ENCODE data around the gene ELMO3. TPM values are rescaled to one million over a fixed set of nuclear protein-coding genes. Genes with fewer than 3 reads are reported as not detected.

Gene ELMO3
- total and polyA plus RNA-seq, 2 donors (not counting 1 experiment from before 2014, with no cell fraction given) = 0.33 to 0.36 TPM

- H3K9ac ChIP-seq (ENCODE audit: insufficient read depth, low read length) = peak overlapping the region; percentile 76
- H2AFZ ChIP-seq (ENCODE audit: low read length) = no peak overlapping the region
- peaks cover 3% of the 10 kb centered on the region for H3K36me3 ChIP-seq (ENCODE audit: control insufficient read depth, insufficient read depth, low read length)
- H3K9me3 ChIP-seq (ENCODE audit: control insufficient read depth, insufficient read depth, low read depth, low read length) = no peaks in the 10 kb centered on the region
- no peak for DNase-seq (ENCODE audit: low read depth in 2 of 2)
- no peaks in the 10 kb centered on the region for H3K27me3 ChIP-seq (ENCODE audit: control insufficient read depth, insufficient read depth, low read length)
- peaks cover 58% of the 10 kb centered on the region for H3K4me1 ChIP-seq (ENCODE audit: control insufficient read depth, extremely low read depth, insufficient read depth, low read length)
- peaks cover 29% of the 10 kb centered on the region for H3K79me2 ChIP-seq (ENCODE audit: control insufficient read depth, insufficient read depth, low read length)
- peak overlapping the region; percentile 85 for H3K27ac ChIP-seq (ENCODE audit: insufficient read depth, low read length)
- peak overlapping the region; percentile 89 for H3K4me2 ChIP-seq (ENCODE audit: extremely low read depth, insufficient read depth, low read length)
- H4K20me1 ChIP-seq (ENCODE audit: control insufficient read depth, extremely low read depth, insufficient read depth, low read length) = no peaks in the 10 kb centered on the region
- peak overlapping the region; percentile 79 to 90 (median 87) for H3K4me3 ChIP-seq (replicated peaks in 1 of 4; ENCODE audit: control extremely low read depth in 1 of 4, insufficient read depth in 1 of 4, low read depth in 3 of 4, low read length in 4 of 4)
- TF ChIP-seq EZH2 (IDR thresholded peaks at IDR 0.05; ENCODE audit: low read length, missing control alignments) = no peak
- TF ChIP-seq CTCF (conservative IDR thresholded peaks at IDR 0.05 in 1 of 2, IDR thresholded peaks at IDR 0.05 in 1 of 2; ENCODE audit: low read depth in 1 of 2, low read length in 2 of 2) = no peak
Observed at GRCh38 chr16:67245674-67246080, 46.7 kb downstream of the ELMO3 start.

GRCh38 chr16:67246081-67246755 lies 47.3 kb downstream of the ELMO3 start:
- H3K79me2 ChIP-seq (ENCODE audit: control insufficient read depth, insufficient read depth, low read length) = peaks cover 28% of the 10 kb centered on the region
- peak overlapping the region; percentile 89 for H3K4me2 ChIP-seq (ENCODE audit: extremely low read depth, insufficient read depth, low read length)
- H3K9me3 ChIP-seq (ENCODE audit: control insufficient read depth, insufficient read depth, low read depth, low read length) = no peaks in the 10 kb centered on the region
- peak; percentile 27 to 38 for TF ChIP-seq CTCF (conservative IDR thresholded peaks at IDR 0.05 in 1 of 2, IDR thresholded peaks at IDR 0.05 in 1 of 2; ENCODE audit: low read depth in 1 of 2, low read length in 2 of 2)
- TF ChIP-seq EZH2 (IDR thresholded peaks at IDR 0.05; ENCODE audit: low read length, missing control alignments) = no peak
- H3K4me1 ChIP-seq (ENCODE audit: control insufficient read depth, extremely low read depth, insufficient read depth, low read length) = peaks cover 53% of the 10 kb centered on the region
- H3K36me3 ChIP-seq (ENCODE audit: control insufficient read depth, insufficient read depth, low read length) = peaks cover 3% of the 10 kb centered on the region
- peak overlapping the region; percentile 79 to 90 (median 87) for H3K4me3 ChIP-seq (replicated peaks in 1 of 4; ENCODE audit: control extremely low read depth in 1 of 4, insufficient read depth in 1 of 4, low read depth in 3 of 4, low read length in 4 of 4)
- DNase-seq (ENCODE audit: low read depth in 2 of 2) = peak; percentile 88 to 90
- no peaks in the 10 kb centered on the region for H4K20me1 ChIP-seq (ENCODE audit: control insufficient read depth, extremely low read depth, insufficient read depth, low read length)
- peak overlapping the region; percentile 39 for H2AFZ ChIP-seq (ENCODE audit: low read length)
- H3K27ac ChIP-seq (ENCODE audit: insufficient read depth, low read length) = peak overlapping the region; percentile 85
- peak overlapping the region; percentile 76 for H3K9ac ChIP-seq (ENCODE audit: insufficient read depth, low read length)
- no peaks in the 10 kb centered on the region for H3K27me3 ChIP-seq (ENCODE audit: control insufficient read depth, insufficient read depth, low read length)

- DNase-seq (ENCODE audit: low read depth in 2 of 2) = no peak
- Histone ChIP-seq H2AFZ (ENCODE audit: low read length) (no peak overlapping the region), H3K4me2 (ENCODE audit: extremely low read depth, insufficient read depth, low read length) (peak overlapping the region; percentile 89), H4K20me1 (ENCODE audit: control insufficient read depth, extremely low read depth, insufficient read depth, low read length) (no peaks in the 10 kb centered on the region), H3K4me1 (ENCODE audit: control insufficient read depth, extremely low read depth, insufficient read depth, low read length) (peaks cover 48% of the 10 kb centered on the region), H3K79me2 (ENCODE audit: control insufficient read depth, insufficient read depth, low read length) (peaks cover 28% of the 10 kb centered on the region), H3K4me3 (replicated peaks in 1 of 4; ENCODE audit: control extremely low read depth in 1 of 4, insufficient read depth in 1 of 4, low read depth in 3 of 4, low read length in 4 of 4) (peak overlapping the region; percentile 79 to 90 (median 87)), H3K36me3 (ENCODE audit: control insufficient read depth, insufficient read depth, low read length) (peaks cover 3% of the 10 kb centered on the region), H3K27me3 (ENCODE audit: control insufficient read depth, insufficient read depth, low read length) (no peaks in the 10 kb centered on the region), H3K9me3 (ENCODE audit: control insufficient read depth, insufficient read depth, low read depth, low read length) (no peaks in the 10 kb centered on the region), H3K27ac (ENCODE audit: insufficient read depth, low read length) (peak overlapping the region; percentile 85), H3K9ac (ENCODE audit: insufficient read depth, low read length) (peak overlapping the region; percentile 76)
- TF ChIP-seq EZH2 (IDR thresholded peaks at IDR 0.05; ENCODE audit: low read length, missing control alignments) = no peak
- TF ChIP-seq CTCF (conservative IDR thresholded peaks at IDR 0.05 in 1 of 2, IDR thresholded peaks at IDR 0.05 in 1 of 2; ENCODE audit: low read depth in 1 of 2, low read length in 2 of 2) = no peak
Observed at GRCh38 chr16:67246756-67247191, 47.8 kb downstream of the ELMO3 start.

Measured in fibroblast of lung (primary cell).